Measurements from ENCODE around the gene TSEN34.
"Not testable (repeated sequence)": the region's sequence is repeated elsewhere in the genome, so short reads cannot be mapped to it uniquely, and the experiment has no call there.

The TSEN34 gene

GRCh38 chr19:54231077-54231931, 40.2 kb downstream of the TSEN34 start:
- in situ Hi-C loops (cut with MboI; ENCODE audit: low sequenced_read_pairs): no loop called here

GRCh38 chr19:54233941-54234340, 42.8 kb downstream of the TSEN34 start:
- in situ Hi-C loops (cut with MboI; ENCODE audit: low sequenced_read_pairs): no loop called here

- in situ Hi-C loops (cut with MboI; ENCODE audit: low sequenced_read_pairs): not testable (repeated sequence)
Measured at GRCh38 chr19:54239491-54240371, 48.6 kb downstream of the TSEN34 start.

GRCh38 chr19:54240372-54241336, 49.5 kb downstream of the TSEN34 start:
- in situ Hi-C loops (cut with MboI; ENCODE audit: low sequenced_read_pairs): not testable (repeated sequence)

- in situ Hi-C loops (cut with MboI; ENCODE audit: low sequenced_read_pairs): not testable (repeated sequence)
Measured at GRCh38 chr19:54242234-54242633, 51.1 kb downstream of the TSEN34 start.

- in situ Hi-C loops (cut with MboI; ENCODE audit: low sequenced_read_pairs): not testable (repeated sequence)
Measured at GRCh38 chr19:54242646-54243045, 51.5 kb downstream of the TSEN34 start, which contains the start of gene LILRA6. TSS of gene LILRA6 (minus strand) at chr19:54242790.

- in situ Hi-C loops (cut with MboI; ENCODE audit: low sequenced_read_pairs): not testable (repeated sequence)
Measured at GRCh38 chr19:54243809-54244208, 52.7 kb downstream of the TSEN34 start.
